H9 (cell line): ENCODE results near the gene BSN. TPM values are rescaled to one million over a fixed set of nuclear protein-coding genes. Genes with fewer than 3 reads are reported as not detected.

Source experiments
- DNase-seq: peaks from one replicate; pipeline ENCODE4 v3.0.0-alpha.2; 2017
- H2AFZ ChIP-seq: one replicate; pipeline ENCODE4 v1.6.1; 2013; ENCODE audit warnings: mild to moderate bottlenecking, low read length, control low read depth, moderate library complexity
- H2AK5ac ChIP-seq: 2 replicates; pipeline ENCODE4 v1.6.1; 2013; ENCODE audit warnings: low read length, control low read depth, mixed read lengths; ENCODE audit not compliant: insufficient read length
- H2BK120ac ChIP-seq: one replicate; pipeline ENCODE4 v1.6.1; 2013; ENCODE audit warnings: low read depth, mild to moderate bottlenecking, low read length, control low read depth, inconsistent platforms; ENCODE audit not compliant: poor library complexity, severe bottlenecking
- H2BK12ac ChIP-seq: 2 replicates; pipeline ENCODE4 v1.6.1; 2013; ENCODE audit warnings: low read length, control low read depth, mixed read lengths, low read depth; ENCODE audit not compliant: insufficient read length
- H2BK15ac ChIP-seq: 2 replicates; pipeline ENCODE4 v1.6.1; 2013; ENCODE audit warnings: low read depth, low read length, control low read depth
- H2BK20ac ChIP-seq: one replicate; pipeline ENCODE4 v1.6.1; 2013; ENCODE audit warnings: low read depth, mild to moderate bottlenecking, low read length, control low read depth, inconsistent platforms; ENCODE audit not compliant: poor library complexity, severe bottlenecking
- H2BK5ac ChIP-seq: 2 replicates; pipeline ENCODE4 v1.6.1; 2013; ENCODE audit warnings: low read length, control low read depth, mixed read lengths; ENCODE audit not compliant: insufficient read length
- H3K14ac ChIP-seq: 2 replicates; pipeline ENCODE4 v1.6.1; 2013; ENCODE audit warnings: low read length, control low read depth; ENCODE audit not compliant: insufficient read depth
- H3K18ac ChIP-seq: 2 replicates; pipeline ENCODE4 v1.6.1; 2013; ENCODE audit warnings: low read depth, mild to moderate bottlenecking, mixed read lengths, low read length, control low read depth; ENCODE audit not compliant: insufficient read length
- H3K23ac ChIP-seq: 2 replicates; pipeline ENCODE4 v1.6.1; 2013; ENCODE audit warnings: low read length, control low read depth, mixed read lengths, low read depth; ENCODE audit not compliant: insufficient read length
- H3K23me2 ChIP-seq: 2 replicates; pipeline ENCODE4 v1.6.1; 2013; ENCODE audit warnings: low read depth, mild to moderate bottlenecking, mixed read lengths, low read length, control low read depth; ENCODE audit not compliant: insufficient read length, poor library complexity, severe bottlenecking
- H3K27ac ChIP-seq: 2 replicates; pipeline ENCODE4 v1.5.1; 2013; ENCODE audit warnings: low read length, control low read depth, mixed read lengths, low read depth; ENCODE audit not compliant: insufficient read length
- H3K27me3 ChIP-seq: 2 replicates; pipeline ENCODE4 v1.6.1; 2013; ENCODE audit warnings: low read length, control low read depth, inconsistent platforms; ENCODE audit not compliant: insufficient read depth
- H3K4ac ChIP-seq: 2 replicates; pipeline ENCODE4 v1.6.1; 2013; ENCODE audit warnings: low read depth, mild to moderate bottlenecking, control low read depth, inconsistent platforms, low read length, moderate library complexity
- H3K4me1 ChIP-seq: 2 replicates; pipeline ENCODE4 v1.6.1; 2013; ENCODE audit warnings: low read length, control low read depth, inconsistent platforms; ENCODE audit not compliant: insufficient read depth
- H3K4me2 ChIP-seq: 2 replicates; pipeline ENCODE4 v1.6.1; 2013; ENCODE audit warnings: low read length, control low read depth, mixed read lengths; ENCODE audit not compliant: insufficient read length, insufficient read depth
- H3K56ac ChIP-seq: 2 replicates; pipeline ENCODE4 v1.6.1; 2013; ENCODE audit warnings: low read depth, mild to moderate bottlenecking, mixed read lengths, low read length, control low read depth; ENCODE audit not compliant: insufficient read length
- H3K79me1 ChIP-seq: 2 replicates; pipeline ENCODE4 v1.6.1; 2013; ENCODE audit warnings: low read depth, mild to moderate bottlenecking, moderate library complexity, low read length, control low read depth, inconsistent platforms; ENCODE audit not compliant: insufficient read depth, poor library complexity, severe bottlenecking
- H3K79me2 ChIP-seq: 2 replicates; pipeline ENCODE4 v1.6.1; 2013; ENCODE audit warnings: low read length, control low read depth, inconsistent platforms; ENCODE audit not compliant: insufficient read depth
- H3K9ac ChIP-seq: 2 replicates; pipeline ENCODE4 v1.6.1; 2013; ENCODE audit warnings: low read length, control low read depth, mixed read lengths; ENCODE audit not compliant: insufficient read length; ENCODE audit errors: extremely low read depth
- H3K9me3 ChIP-seq: one replicate; pipeline ENCODE4 v1.6.1; 2013; ENCODE audit warnings: low read depth, low read length, inconsistent platforms; ENCODE audit not compliant: control insufficient read depth
- H3T11ph ChIP-seq: one replicate; pipeline ENCODE4 v1.6.1; 2013; ENCODE audit warnings: mild to moderate bottlenecking, low read length, control low read depth, inconsistent platforms
- H4K20me1 ChIP-seq: one replicate; pipeline ENCODE4 v1.6.1; 2013; ENCODE audit not compliant: control insufficient read depth, insufficient read length, insufficient read depth
- H4K5ac ChIP-seq: 2 replicates; pipeline ENCODE4 v1.6.1; 2013; ENCODE audit warnings: low read depth, mild to moderate bottlenecking, mixed read lengths, low read length, control low read depth; ENCODE audit not compliant: insufficient read length
- H4K8ac ChIP-seq: replicated peaks from 2 replicates; pipeline ENCODE4 v1.6.1; 2013; ENCODE audit warnings: low read length, control low read depth, mixed read lengths, low read depth; ENCODE audit not compliant: insufficient read length
- H4K91ac ChIP-seq: 2 replicates; pipeline ENCODE4 v1.6.1; 2013; ENCODE audit warnings: low read depth, mild to moderate bottlenecking, moderate library complexity, mixed read lengths, low read length, control low read depth; ENCODE audit not compliant: insufficient read length
- H3K27ac Mint-ChIP-seq, 3 experiments: 2 replicates in 2 of 3; 3 replicates in 1 of 3; pipeline ENCODE4 v1.8.0; 2020 to 2021; ENCODE audit warnings: mixed read lengths in 3 of 3, mild to moderate bottlenecking in 1 of 3, moderate library complexity in 1 of 3
- H3K27me3 Mint-ChIP-seq: 2 replicates; pipeline ENCODE4 v1.8.0; 2021; ENCODE audit warnings: low read depth, mild to moderate bottlenecking, moderate library complexity, mixed read lengths
- H3K36me3 Mint-ChIP-seq, 3 experiments: 2 replicates in 2 of 3; 3 replicates in 1 of 3; pipeline ENCODE4 v1.8.0; 2020 to 2021; ENCODE audit warnings: low read depth in 3 of 3, mixed read lengths in 3 of 3; ENCODE audit not compliant: insufficient read depth in 1 of 3
- H3K4me1 Mint-ChIP-seq, 2 experiments: 2 replicates each; pipeline ENCODE4 v1.8.0; 2020; ENCODE audit warnings: mixed read lengths in 2 of 2
- H3K4me3 Mint-ChIP-seq, 2 experiments: 2 replicates in 1 of 2; 3 replicates in 1 of 2; pipeline ENCODE4 v1.8.0; 2020 to 2021; ENCODE audit warnings: mild to moderate bottlenecking in 2 of 2, mixed read lengths in 2 of 2, moderate library complexity in 1 of 2
- H3K9me3 Mint-ChIP-seq, 2 experiments: 2 replicates in 1 of 2; 3 replicates in 1 of 2; pipeline ENCODE4 v1.8.0; 2020; ENCODE audit warnings: mild to moderate bottlenecking in 2 of 2, mixed read lengths in 2 of 2, moderate library complexity in 1 of 2
- WGBS: extraction: QIAGEN DNeasy Blood & Tissue Kit; methylation state at CpG from one replicate; pipeline ENCODE4 v1.1.7; 2013; ENCODE audit warnings: missing lambda C conversion rate, low lambda C conversion rate, mixed read lengths; ENCODE audit not compliant: insufficient read length; ENCODE audit errors: extremely low coverage; 5-methylcytosine and 5-hydroxymethylcytosine counted together
- total RNA-seq: library from RNA; stranded (reverse); gene quantifications from 2 replicates; pipeline ENCODE4 v1.2.1, GENCODE V29; 2021
- TF ChIP-seq, protein P1 (sequence below): fragments of 200-600 bp; sonication (generic); conservative IDR thresholded peaks from 3 replicates; pipeline ENCODE4 v1.8.0; 2021; ENCODE audit warnings: antibody characterized with exemption, mild to moderate bottlenecking

BSN gene
- total RNA-seq, 1 experiment from 2014 or later: 2.4 TPM

DNA sequence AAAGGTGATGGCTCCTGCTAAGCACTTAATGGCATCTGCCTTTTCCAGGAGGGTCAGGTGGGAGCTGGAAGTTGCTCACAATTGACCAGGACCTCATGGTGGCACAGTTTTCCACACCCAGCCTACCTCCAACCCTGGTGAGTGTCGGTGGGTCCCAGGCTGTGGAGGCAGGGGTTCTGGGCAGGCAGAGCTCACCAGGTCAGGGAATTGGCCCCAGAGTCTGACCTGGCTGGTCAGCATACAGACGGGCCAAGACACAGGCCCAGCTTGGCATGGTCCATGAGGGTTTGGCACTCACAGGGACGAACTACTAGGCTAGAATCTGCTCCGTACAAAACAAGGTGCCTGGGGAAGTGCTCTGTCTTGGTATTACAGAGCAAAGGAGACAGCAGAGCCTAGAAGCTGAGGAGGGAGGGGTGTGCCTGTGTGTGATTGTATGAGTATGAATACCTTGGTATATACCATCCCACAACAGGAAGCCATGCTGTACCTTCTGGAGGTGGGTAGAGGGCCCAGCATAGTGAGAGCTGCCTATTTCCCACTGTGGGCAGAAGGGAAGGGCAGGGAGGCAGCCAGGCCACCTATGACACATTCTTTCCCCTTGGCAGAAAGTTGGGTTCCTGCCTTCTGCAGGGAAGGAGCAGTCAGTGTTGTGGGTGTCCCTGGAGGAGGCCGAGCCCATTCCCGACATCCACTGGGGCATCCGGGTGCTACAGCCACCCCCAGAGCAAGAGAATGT, 126.4 kb downstream of the BSN start:
- Histone ChIP-seq H2AK5ac (no peak overlapping the region), H3K79me2 (no peaks in the 10 kb centered on the region), H3K23me2 (no peaks in the 10 kb centered on the region), H3K4me2 (no peak overlapping the region), H2BK20ac (no peak overlapping the region), H3K56ac (no peak overlapping the region), H3K14ac (no peak overlapping the region), H3K79me1 (no peaks in the 10 kb centered on the region), H3T11ph (no peak overlapping the region), H2BK12ac (no peak overlapping the region), H2AFZ (no peak overlapping the region), H3K4me1 (no peaks in the 10 kb centered on the region), H3K18ac (no peak overlapping the region), H3K9me3 (no peaks in the 10 kb centered on the region), H3K4ac (no peak overlapping the region), H4K91ac (no peak overlapping the region), H4K20me1 (no peaks in the 10 kb centered on the region), H3K27me3 (no peaks in the 10 kb centered on the region), H4K8ac (no peak overlapping the region), H2BK15ac (no peak overlapping the region), H4K5ac (no peak overlapping the region), H3K23ac (no peak overlapping the region), H2BK120ac (no peak overlapping the region), H2BK5ac (no peak overlapping the region), H3K9ac (no peak overlapping the region), H3K27ac (no peak overlapping the region)
- Mint-ChIP-seq H3K4me3 (no peak overlapping the region; a peak in 1 of 5 replicates), H3K4me1 (peaks cover 4% of the 10 kb centered on the region in 2 experiments), H3K27ac (no peak overlapping the region), H3K36me3 (peaks cover 36 to 78% (median 72%) of the 10 kb centered on the region in 3 experiments; a peak in 6 of 7 replicates), H3K9me3 (no peaks in the 10 kb centered on the region), H3K27me3 (no peaks in the 10 kb centered on the region)
- no peak for DNase-seq
- TF ChIP-seq, protein P1, sequence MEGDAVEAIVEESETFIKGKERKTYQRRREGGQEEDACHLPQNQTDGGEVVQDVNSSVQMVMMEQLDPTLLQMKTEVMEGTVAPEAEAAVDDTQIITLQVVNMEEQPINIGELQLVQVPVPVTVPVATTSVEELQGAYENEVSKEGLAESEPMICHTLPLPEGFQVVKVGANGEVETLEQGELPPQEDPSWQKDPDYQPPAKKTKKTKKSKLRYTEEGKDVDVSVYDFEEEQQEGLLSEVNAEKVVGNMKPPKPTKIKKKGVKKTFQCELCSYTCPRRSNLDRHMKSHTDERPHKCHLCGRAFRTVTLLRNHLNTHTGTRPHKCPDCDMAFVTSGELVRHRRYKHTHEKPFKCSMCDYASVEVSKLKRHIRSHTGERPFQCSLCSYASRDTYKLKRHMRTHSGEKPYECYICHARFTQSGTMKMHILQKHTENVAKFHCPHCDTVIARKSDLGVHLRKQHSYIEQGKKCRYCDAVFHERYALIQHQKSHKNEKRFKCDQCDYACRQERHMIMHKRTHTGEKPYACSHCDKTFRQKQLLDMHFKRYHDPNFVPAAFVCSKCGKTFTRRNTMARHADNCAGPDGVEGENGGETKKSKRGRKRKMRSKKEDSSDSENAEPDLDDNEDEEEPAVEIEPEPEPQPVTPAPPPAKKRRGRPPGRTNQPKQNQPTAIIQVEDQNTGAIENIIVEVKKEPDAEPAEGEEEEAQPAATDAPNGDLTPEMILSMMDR: no peak
- WGBS: no CpG with 5 or more reads among the region's 7 CpGs
